WTC11 (cell line): ENCODE results near the gene MCCC1. TPM values are rescaled to one million over a fixed set of nuclear protein-coding genes. Genes with fewer than 3 reads are reported as not detected.

Source experiments
- ATAC-seq: fragments of 200-7000 bp; cut with Tn5 transposase; 2 replicates; pipeline ENCODE4 v1.10.0; 2021; ENCODE audit warnings: mild to moderate bottlenecking, moderate library complexity
- CTCF ChIA-PET: fragments of 300-600 bp; sonication (Branson Sonifier 250); formaldehyde crosslinking; loops from one replicate; lab custom pipeline; 2021; ENCODE audit warnings: antibody characterized with exemption; lab: Charles Lee
- POLR2A ChIA-PET: fragments of 350-600 bp; sonication (Branson Sonifier 250); formaldehyde crosslinking; loops from one replicate; lab custom pipeline; 2021; ENCODE audit warnings: antibody characterized with exemption; lab: Charles Lee
- DNase-seq: peaks from one replicate; pipeline ENCODE4 v3.0.0; 2021; ENCODE audit warnings: low spot score
- H3K27ac Mint-ChIP-seq: 2 replicates; pipeline ENCODE4 v1.8.0; 2021; ENCODE audit warnings: mixed read lengths
- H3K27me3 Mint-ChIP-seq: 2 replicates; pipeline ENCODE4 v1.8.0; 2021; ENCODE audit warnings: low read depth, mild to moderate bottlenecking, moderate library complexity, mixed read lengths
- H3K36me3 Mint-ChIP-seq: 2 replicates; pipeline ENCODE4 v1.8.0; 2021; ENCODE audit warnings: mixed read lengths
- H3K4me1 Mint-ChIP-seq: 2 replicates; pipeline ENCODE4 v1.8.0; 2022; ENCODE audit warnings: mixed read lengths
- H3K4me3 Mint-ChIP-seq: 2 replicates; pipeline ENCODE4 v1.8.0; 2021; ENCODE audit warnings: mild to moderate bottlenecking, moderate library complexity, mixed read lengths
- H3K9me3 Mint-ChIP-seq: 2 replicates; pipeline ENCODE4 v1.8.0; 2021; ENCODE audit warnings: mixed read lengths
- ATF3 ChIP-seq: sonication (generic); formaldehyde crosslinking; conservative IDR thresholded peaks from 2 replicates; pipeline ENCODE4 v1.8.1; 2022; ENCODE audit warnings: mild to moderate bottlenecking, missing genetic modification reagents
- CDX4 ChIP-seq: fragments of 250-450 bp; sonication (Bioruptor Pico); IDR thresholded peaks from 2 replicates; pipeline ENCODE4 v1.9.0; 2021; ENCODE audit warnings: moderate library complexity, mild to moderate bottlenecking, inconsistent platforms, borderline replicate concordance
- CTCF ChIP-seq: fragments of 200-600 bp; IDR thresholded peaks from 2 replicates; pipeline ENCODE4 v1.8.0; 2022; ENCODE audit warnings: antibody characterized with exemption
- EMX1 ChIP-seq: fragments of 250-450 bp; sonication (Bioruptor Pico); IDR thresholded peaks from 2 replicates; pipeline ENCODE4 v1.8.0; 2021; ENCODE audit warnings: mild to moderate bottlenecking
- ETV6 ChIP-seq: sonication (generic); formaldehyde crosslinking; IDR thresholded peaks from 2 replicates; pipeline ENCODE4 v1.8.1; 2022; ENCODE audit warnings: mild to moderate bottlenecking, missing genetic modification reagents
- GTF2I ChIP-seq: fragments of 250-450 bp; sonication (Bioruptor Pico); conservative IDR thresholded peaks from 2 replicates; pipeline ENCODE4 v1.4.0; 2021; ENCODE audit warnings: mild to moderate bottlenecking
- JAZF1 ChIP-seq: fragments of 250-450 bp; sonication (Bioruptor Pico); IDR thresholded peaks from 2 replicates; pipeline ENCODE4 v1.9.0; 2021; ENCODE audit warnings: moderate library complexity, mild to moderate bottlenecking, inconsistent platforms
- MAX ChIP-seq: sonication (generic); formaldehyde crosslinking; IDR thresholded peaks from 2 replicates; pipeline ENCODE4 v1.8.0; 2022; ENCODE audit warnings: mild to moderate bottlenecking, missing genetic modification reagents
- MXD4 ChIP-seq: fragments of 250-450 bp; sonication (Bioruptor Pico); IDR thresholded peaks from 2 replicates; pipeline ENCODE4 v1.8.0; 2021; ENCODE audit warnings: mild to moderate bottlenecking, moderate library complexity, borderline replicate concordance
- NFE2L1 ChIP-seq: sonication (generic); formaldehyde crosslinking; IDR thresholded peaks from 2 replicates; pipeline ENCODE4 v1.8.1; 2023; ENCODE audit warnings: missing genetic modification reagents
- NR2C2 ChIP-seq: sonication (generic); formaldehyde crosslinking; IDR thresholded peaks from 2 replicates; pipeline ENCODE4 v1.8.0; 2022; ENCODE audit warnings: mild to moderate bottlenecking, missing genetic modification reagents
- SMAD4 ChIP-seq: sonication (generic); formaldehyde crosslinking; IDR thresholded peaks from 2 replicates; pipeline ENCODE4 v1.8.0; 2022; ENCODE audit warnings: mild to moderate bottlenecking, missing genetic modification reagents
- SP1 ChIP-seq: sonication (generic); formaldehyde crosslinking; conservative IDR thresholded peaks from 2 replicates; pipeline ENCODE4 v1.8.1; 2022; ENCODE audit warnings: missing genetic modification reagents
- ZNF138 ChIP-seq: sonication (generic); formaldehyde crosslinking; conservative IDR thresholded peaks from 2 replicates; pipeline ENCODE4 v1.8.1; 2022; ENCODE audit warnings: mild to moderate bottlenecking, moderate library complexity, missing genetic modification reagents
- ZNF219 ChIP-seq: sonication (generic); formaldehyde crosslinking; IDR thresholded peaks from 2 replicates; pipeline ENCODE4 v1.8.0; 2023; ENCODE audit warnings: missing genetic modification reagents, mild to moderate bottlenecking, borderline replicate concordance
- ZNF396 ChIP-seq: fragments of 250-450 bp; sonication (Bioruptor Pico); IDR thresholded peaks from 2 replicates; pipeline ENCODE4 v1.8.0; 2021; ENCODE audit warnings: mild to moderate bottlenecking, moderate library complexity, borderline replicate concordance
- ZNF423 ChIP-seq: fragments of 250-450 bp; sonication (Bioruptor Pico); IDR thresholded peaks from 2 replicates; pipeline ENCODE4 v2.1.2; 2022; ENCODE audit warnings: mild to moderate bottlenecking, moderate library complexity
- ZSCAN18 ChIP-seq: fragments of 250-450 bp; sonication (Bioruptor Pico); IDR thresholded peaks from 2 replicates; pipeline ENCODE4 v2.1.2; 2022; ENCODE audit warnings: mild to moderate bottlenecking, moderate library complexity
- total RNA-seq: library from RNA; stranded (reverse); gene quantifications from 3 replicates; pipeline ENCODE4 v1.2.3, GENCODE V29; 2021

MCCC1 gene
- total RNA-seq, 1 experiment from 2014 or later = 19.5 TPM

- TF ChIP-seq CTCF = no peak
- TF ChIP-seq SMAD4 (CRISPR knock-in tag) = no peak
- TF ChIP-seq ZNF423 (CRISPR knock-in tag) = no peak
- no peak for TF ChIP-seq JAZF1 (CRISPR knock-in tag)
- no peak for TF ChIP-seq ZSCAN18 (CRISPR knock-in tag)
Observed at GRCh38 chr3:183081459-183082183, 17.7 kb downstream of the MCCC1 start (continued).

- ATAC-seq = no peak
- POLR2A ChIA-PET = no interaction called here
- 0 out of 2 replicates have a peak, but pooled peaks cover 3% of the 10 kb centered on the region for H3K27me3 Mint-ChIP-seq
- H3K9me3 Mint-ChIP-seq = peaks cover 56% of the 10 kb centered on the region
- peaks cover 74% of the 10 kb centered on the region for H3K36me3 Mint-ChIP-seq
- no peak overlapping the region for H3K4me3 Mint-ChIP-seq
- TF ChIP-seq GTF2I (CRISPR knock-in tag) = no peak
- TF ChIP-seq SP1 (CRISPR knock-in tag) = no peak
- TF ChIP-seq ETV6 = no peak
- no peak for TF ChIP-seq NFE2L1 (CRISPR knock-in tag)
- TF ChIP-seq ATF3 = no peak
- TF ChIP-seq MAX = no peak
- TF ChIP-seq ZNF396 = no peak
- no peak for TF ChIP-seq ZNF219 (CRISPR knock-in tag)
- no peak for TF ChIP-seq EMX1 (CRISPR knock-in tag)
- TF ChIP-seq CDX4 (CRISPR knock-in tag) = no peak
- no peak for TF ChIP-seq MXD4 (CRISPR knock-in tag)
- no peaks in the 10 kb centered on the region for H3K4me1 Mint-ChIP-seq
- CTCF ChIA-PET = no interaction called here
- no peak for DNase-seq
- no peak overlapping the region for H3K27ac Mint-ChIP-seq
Observed at GRCh38 chr3:183080628-183081027, 18.7 kb downstream of the MCCC1 start.

- no peaks in the 10 kb centered on the region for H3K4me1 Mint-ChIP-seq
- H3K36me3 Mint-ChIP-seq = peaks cover 62% of the 10 kb centered on the region
- 0 out of 2 replicates have a peak, but pooled peaks cover 3% of the 10 kb centered on the region for H3K27me3 Mint-ChIP-seq
- H3K9me3 Mint-ChIP-seq = peaks cover 46% of the 10 kb centered on the region
- ATAC-seq (no peak), DNase-seq (no peak)
- CTCF ChIA-PET = no interaction called here
- no peak overlapping the region for H3K4me3 Mint-ChIP-seq
- POLR2A ChIA-PET = no interaction called here
- TF ChIP-seq JAZF1 (CRISPR knock-in tag) (no peak), NR2C2 (no peak), ETV6 (no peak), ZNF423 (CRISPR knock-in tag) (no peak), ZNF138 (no peak), SP1 (CRISPR knock-in tag) (no peak)
- no peak overlapping the region for H3K27ac Mint-ChIP-seq
Observed at GRCh38 chr3:183074881-183075280, 24.4 kb downstream of the MCCC1 start.
